ENCODE data around the gene WWTR1. TPM values are rescaled to one million over a fixed set of nuclear protein-coding genes. Genes with fewer than 3 reads are reported as not detected.

WWTR1 gene
- polyA plus RNA-seq, 5 donors = 69.2 to 127 (median 107) TPM

DNA sequence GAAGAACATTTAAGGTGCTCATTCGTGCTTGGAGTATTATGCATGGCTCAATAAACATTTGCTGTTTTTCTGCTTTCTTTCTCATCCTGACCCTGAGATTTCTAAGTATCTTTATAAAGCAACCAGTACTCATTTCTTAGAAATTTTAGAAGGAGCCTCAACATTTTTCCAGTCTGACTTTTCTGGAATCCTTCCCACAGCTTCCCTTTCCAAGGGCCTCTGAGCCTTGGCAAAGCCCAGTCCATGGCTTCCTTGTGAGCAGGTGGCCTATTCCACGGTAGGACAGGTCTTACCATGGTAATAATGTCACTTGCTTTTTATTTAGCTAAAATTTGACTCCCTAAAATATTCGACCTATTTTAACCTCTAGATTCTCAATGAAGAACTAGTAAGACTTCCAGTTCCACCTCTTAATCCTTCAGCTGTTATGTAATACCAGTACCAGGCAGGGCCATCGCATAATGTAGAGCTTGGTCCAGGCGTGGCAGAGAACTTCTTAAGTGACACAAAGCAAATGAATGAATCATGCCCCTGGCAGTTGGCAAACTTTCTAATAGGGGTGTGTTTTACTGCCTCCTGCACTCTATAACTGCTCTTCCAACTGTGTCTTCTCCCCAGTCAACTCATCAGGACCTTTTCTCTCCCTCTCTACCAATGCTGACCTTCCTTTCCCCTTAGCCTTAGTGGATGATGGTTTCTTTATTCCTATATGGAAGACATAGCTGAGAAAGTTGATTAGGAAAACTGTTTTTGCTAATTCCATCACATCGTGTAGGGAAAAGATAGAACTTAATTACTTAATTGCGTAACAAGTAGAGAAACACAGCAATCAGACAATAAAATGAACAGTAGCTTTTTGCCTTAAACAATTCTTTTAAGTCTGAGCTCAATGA, 184.2 kb downstream of the WWTR1 start:
- DNase-seq = peak; percentile 20 to 24

DNA sequence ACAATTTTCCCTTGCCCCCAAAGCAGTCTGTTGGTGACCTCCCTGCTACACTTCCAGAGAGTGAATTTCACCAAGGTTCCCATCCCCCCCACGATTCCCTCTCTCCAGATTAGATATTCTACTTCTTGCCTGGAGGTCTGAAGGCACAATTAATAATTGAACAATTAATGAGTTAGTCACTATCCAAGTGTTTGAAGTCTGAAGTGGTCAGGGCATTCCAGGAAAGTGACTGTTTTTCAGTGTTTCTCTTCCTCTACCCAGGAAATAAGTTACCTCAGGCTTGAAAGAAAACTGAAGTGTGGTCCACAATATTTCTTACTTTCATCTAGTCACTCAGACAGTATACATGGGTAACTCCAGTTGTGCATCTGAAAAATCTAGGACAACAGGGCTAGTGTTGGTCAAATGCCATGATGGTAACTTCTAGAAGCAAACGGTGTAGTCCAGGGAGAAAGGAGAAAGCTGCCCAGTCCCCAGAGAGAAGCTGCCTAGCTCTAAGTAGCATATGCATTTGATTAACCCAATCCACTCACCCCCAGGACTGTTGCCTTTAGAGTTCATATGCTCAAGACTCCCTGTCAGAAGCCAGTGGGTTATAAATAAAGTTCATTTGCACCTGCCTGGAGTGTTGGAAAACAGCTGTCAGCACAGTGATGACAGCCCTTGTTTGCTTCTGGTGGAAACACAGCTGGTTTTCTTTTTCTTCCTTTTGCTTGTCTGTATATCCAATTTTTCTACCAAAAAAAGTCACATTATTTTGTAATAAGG, 185.6 kb downstream of the WWTR1 start:
- DNase-seq = no peak

DNA sequence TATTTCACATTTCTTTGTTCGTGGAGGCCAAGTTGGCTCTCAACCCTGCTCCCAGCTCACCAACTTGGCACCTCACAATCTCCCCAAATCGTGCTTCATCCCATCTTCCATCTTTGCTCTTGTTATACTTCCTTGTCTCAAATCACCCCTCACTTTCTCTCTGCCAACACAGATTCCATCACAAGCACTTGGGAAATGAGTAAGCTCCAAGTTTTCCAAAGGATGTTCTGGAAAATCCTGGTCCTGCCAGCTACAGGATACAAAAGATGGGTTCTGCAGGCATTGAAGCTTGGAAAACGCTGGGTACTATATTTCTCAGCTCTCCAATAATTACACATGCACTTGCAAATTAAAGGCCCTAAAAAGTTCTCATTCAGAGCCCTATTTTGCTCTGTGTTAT, 187.4 kb downstream of the WWTR1 start:
- DNase-seq = no peak

DNA sequence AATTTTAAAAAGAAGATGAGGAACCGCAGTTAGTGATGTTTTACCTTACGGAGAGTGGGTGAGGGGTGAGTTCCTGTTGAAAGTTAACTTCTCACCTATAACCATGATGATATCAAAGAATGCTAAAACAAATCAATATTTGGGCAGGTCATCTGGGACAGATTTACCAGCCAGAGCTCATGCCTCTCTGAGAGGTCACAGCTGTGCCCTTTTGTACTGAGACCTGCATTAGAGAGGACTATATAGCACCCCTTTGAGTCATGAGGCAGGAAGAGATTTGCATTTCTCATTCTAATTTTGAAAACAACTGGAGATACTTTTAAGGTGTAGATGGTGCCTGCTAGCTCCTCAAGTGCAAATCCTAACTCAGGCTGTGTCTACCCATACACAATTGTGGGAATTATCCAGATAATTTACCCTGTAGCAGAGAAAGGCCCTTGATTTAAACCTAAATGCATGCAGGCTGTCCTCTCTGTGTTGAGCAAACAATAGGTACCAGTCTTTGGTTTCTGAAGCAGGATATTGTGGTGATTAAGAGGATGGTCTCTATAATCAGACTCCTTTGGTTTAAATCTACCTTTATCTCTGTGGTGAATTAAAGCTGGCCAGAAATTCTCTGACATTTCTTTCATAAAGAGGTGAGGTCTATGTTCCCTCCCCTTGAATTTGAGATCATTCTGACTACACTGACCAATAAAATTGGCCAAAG, 189.2 kb downstream of the WWTR1 start:
- no peak for DNase-seq

Other genes with a start within 250 kb of the WWTR1 start
- gene TM4SF4, start 183.3 kb downstream of the WWTR1 start, polyA plus RNA-seq (ENCODE audit: insufficient read depth in 1 of 5, insufficient read length in 5 of 5, low replicate concordance in 1 of 5) = under 1 TPM in 3 of 5 donors, not detected in 2; 0.08 to 0.98 (median 0.13) TPM
- 10 to 100 TPM; 52.5 to 82.0 (median 63.3) TPM for gene COMMD2, start 94.5 kb upstream of the WWTR1 start, polyA plus RNA-seq (ENCODE audit: insufficient read depth in 1 of 5, insufficient read length in 5 of 5, low replicate concordance in 1 of 5)
- gene ANKUB1, start 134.5 kb upstream of the WWTR1 start, polyA plus RNA-seq (ENCODE audit: insufficient read depth in 1 of 5, insufficient read length in 5 of 5, low replicate concordance in 1 of 5) = under 1 TPM; 0.25 to 0.76 (median 0.40) TPM
- 10 to 100 TPM; 57.4 to 84.6 (median 79.5) TPM for gene RNF13, start 155.2 kb upstream of the WWTR1 start, polyA plus RNA-seq (ENCODE audit: insufficient read depth in 1 of 5, insufficient read length in 5 of 5, low replicate concordance in 1 of 5)